CD14-positive monocyte (primary cell): Measurements from ENCODE around the gene HEXB. TPM values are rescaled to one million over a fixed set of nuclear protein-coding genes. Genes with fewer than 3 reads are reported as not detected.

Source experiments
- DNase-seq, 3 donors: peaks; one replicate each; pipeline ENCODE4 v3.0.0-alpha.2; 2011 to 2022
- H2AFZ ChIP-seq: 2 replicates; pipeline ENCODE4 v1.6.0; 2012; ENCODE audit warnings: mild to moderate bottlenecking, low read depth, low read length, inconsistent platforms; ENCODE audit not compliant: insufficient read depth, poor library complexity, severe bottlenecking
- H3K27ac ChIP-seq, 2 donors: 1 replicate in 1 of 2; 2 replicates in 1 of 2; pipeline ENCODE4 v1.5.1; 2012 to 2013; ENCODE audit warnings: low read length in 2 of 2, control low read depth in 1 of 2, inconsistent platforms in 1 of 2, low read depth in 1 of 2, mild to moderate bottlenecking in 1 of 2
- H3K27me3 ChIP-seq, 2 donors: one replicate each; pipeline versions ENCODE4 v1.6.0 to v1.6.1; 2011 to 2013; ENCODE audit warnings: low read length in 2 of 2; ENCODE audit not compliant: control insufficient read depth in 2 of 2, insufficient read depth in 2 of 2
- H3K36me3 ChIP-seq, 2 donors: replicated peaks in 1 of 2; 1 replicate in 1 of 2; 2 replicates in 1 of 2; pipeline versions ENCODE4 v1.5.1 to v1.6.1; 2012 to 2013; ENCODE audit warnings: low read length in 2 of 2, control low read depth in 1 of 2, inconsistent platforms in 1 of 2, mild to moderate bottlenecking in 1 of 2; ENCODE audit not compliant: insufficient read depth in 2 of 2, control insufficient read depth in 1 of 2
- H3K4me1 ChIP-seq, 2 donors: 1 replicate in 1 of 2; 2 replicates in 1 of 2; pipeline versions ENCODE4 v1.5.1 to v1.6.1; 2012 to 2013; ENCODE audit warnings: low read length in 2 of 2, control low read depth in 1 of 2, inconsistent platforms in 1 of 2, mild to moderate bottlenecking in 1 of 2, moderate library complexity in 1 of 2; ENCODE audit not compliant: insufficient read depth in 2 of 2, control insufficient read depth in 1 of 2
- H3K4me2 ChIP-seq: replicated peaks from 2 replicates; pipeline ENCODE3; 2012; ENCODE audit warnings: low read length, moderate library complexity, mild to moderate bottlenecking; ENCODE audit not compliant: poor library complexity, severe bottlenecking; ENCODE audit errors: extremely low read depth
- H3K4me3 ChIP-seq, 3 experiments: fragments of 200-600 bp in 1 of 3; sonication (generic) in 1 of 3; replicated peaks in 1 of 3; 1 replicate in 2 of 3; 2 replicates in 1 of 3; pipeline ENCODE4 v1.5.1; 2011 to 2013; ENCODE audit warnings: low read length in 3 of 3, mild to moderate bottlenecking in 3 of 3, control low read depth in 2 of 3, low read depth in 2 of 3, inconsistent platforms in 1 of 3, moderate library complexity in 1 of 3
- H3K79me2 ChIP-seq: 2 replicates; pipeline ENCODE4 v1.6.0; 2012; ENCODE audit warnings: mild to moderate bottlenecking, control low read depth, inconsistent platforms, low read length, moderate library complexity; ENCODE audit not compliant: insufficient read depth
- H3K9ac ChIP-seq: 2 replicates; pipeline ENCODE4 v1.6.0; 2017; ENCODE audit warnings: low read length, mild to moderate bottlenecking; ENCODE audit not compliant: insufficient read depth, poor library complexity, severe bottlenecking
- H3K9me3 ChIP-seq, 2 donors: replicated peaks in 1 of 2; 1 replicate in 1 of 2; 2 replicates in 1 of 2; pipeline versions ENCODE4 v1.5.1 to v1.6.1; 2012 to 2013; ENCODE audit warnings: low read length in 2 of 2, control low read depth in 1 of 2; ENCODE audit not compliant: control insufficient read depth in 1 of 2, insufficient read depth in 1 of 2
- H4K20me1 ChIP-seq: 2 replicates; pipeline ENCODE4 v1.6.0; 2012; ENCODE audit warnings: mild to moderate bottlenecking, low read length, control low read depth, moderate library complexity; ENCODE audit not compliant: insufficient read depth
- H3K27ac Mint-ChIP-seq, 7 donors: one replicate each; pipeline ENCODE4 v1.8.0; 2020; ENCODE audit warnings: mild to moderate bottlenecking in 7 of 7, mixed read lengths in 7 of 7, moderate library complexity in 6 of 7, inconsistent platforms in 2 of 7
- H3K27me3 Mint-ChIP-seq, 3 donors: one replicate each; pipeline ENCODE4 v1.8.0; 2021 to 2022; ENCODE audit warnings: low read depth in 3 of 3, mild to moderate bottlenecking in 3 of 3, mixed read lengths in 3 of 3, moderate library complexity in 3 of 3, inconsistent platforms in 1 of 3
- H3K36me3 Mint-ChIP-seq, 2 donors: one replicate each; pipeline ENCODE4 v1.8.0; 2020; ENCODE audit warnings: mixed read lengths in 2 of 2, inconsistent platforms in 1 of 2, mild to moderate bottlenecking in 1 of 2
- H3K4me1 Mint-ChIP-seq: one replicate; pipeline ENCODE4 v1.8.0; 2020; ENCODE audit warnings: mild to moderate bottlenecking, mixed read lengths
- H3K4me3 Mint-ChIP-seq, 2 donors: one replicate each; pipeline ENCODE4 v1.8.0; 2020; ENCODE audit warnings: mild to moderate bottlenecking in 2 of 2, mixed read lengths in 2 of 2, moderate library complexity in 1 of 2
- H3K9me3 Mint-ChIP-seq, 7 donors: one replicate each; pipeline ENCODE4 v1.8.0; 2020 to 2022; ENCODE audit warnings: mixed read lengths in 7 of 7, mild to moderate bottlenecking in 6 of 7, moderate library complexity in 6 of 7, inconsistent platforms in 2 of 7
- WGBS: methylation state at CpG from one replicate; pipeline ENCODE4 v1.1.5; 2013; ENCODE audit warnings: missing lambda C conversion rate; ENCODE audit not compliant: insufficient coverage; 5-methylcytosine and 5-hydroxymethylcytosine counted together
- intact Hi-C, 2 donors: fragments of 100-400 bp; cut with micrococcal nuclease; formaldehyde crosslinking; loops; one replicate each; pipeline versions ENCODE4 v1.15.0 to v1.15.1; 2023
- polyA plus RNA-seq, 3 donors: library from polyadenylated mRNA; depleted of rRNA in 1 of 3; unstranded in 2 of 3; stranded (reverse) in 1 of 3; fragments of 300-500 nt in 2 of 3; fragments of >200 nt in 1 of 3; fragmentation: Illumina TruSeq in 2 of 3; gene quantifications; 1 replicate in 2 of 3; 2 replicates in 1 of 3; pipeline ENCODE4 v1.2.3, GENCODE V29; 2012 to 2021
- TF ChIP-seq, protein P1 (sequence below): fragments of 200-600 bp; IDR thresholded peaks from one replicate; pipeline ENCODE4 v1.8.0; 2022; ENCODE audit warnings: antibody characterized with exemption, mild to moderate bottlenecking

Gene HEXB
- polyA plus RNA-seq, 3 donors, result 158 to 518 (median 470) TPM

DNA sequence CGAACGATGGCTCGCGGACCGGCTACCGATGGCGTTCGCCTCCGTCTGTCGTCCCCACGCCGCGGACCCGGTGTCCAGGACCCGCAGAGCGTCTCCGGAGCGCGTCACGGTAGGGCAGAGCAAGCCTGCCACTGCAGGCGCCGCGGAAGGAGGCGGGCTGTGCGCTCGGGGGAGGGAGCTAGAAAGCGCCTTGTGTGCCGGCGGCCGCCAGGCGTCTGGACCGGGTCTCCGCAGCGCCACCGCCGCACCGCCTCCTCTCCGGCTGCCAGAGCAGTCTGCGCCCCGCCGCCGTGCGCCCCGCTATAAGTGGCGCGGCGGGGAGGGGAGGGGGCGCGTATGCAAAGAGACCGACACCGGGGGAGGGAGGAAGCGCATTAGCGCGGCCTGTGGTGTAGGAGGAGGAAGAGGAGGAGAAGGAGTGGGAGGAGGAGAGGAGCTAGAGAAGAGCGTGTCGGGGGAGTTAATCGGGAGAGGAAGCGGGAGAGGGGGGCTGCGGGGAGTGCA is 44.5 kb upstream of the HEXB start, which contains the start of gene ENC1:
Gene ENC1 (minus strand): TSS at position 279 of the 504 bp plus-strand sequence. CDS start 4,243 bp downstream, outside the sequence.
- Mint-ChIP-seq H3K27me3 (peaks cover 0 to 3% (median 0%) of the 10 kb centered on the region in 3 donors), H3K27ac (peak within 1 kb of the TSS; percentile 93 to 98 (median 96)), H3K4me1 (peaks cover 74% of the 10 kb centered on the region), H3K9me3 (peaks cover 0 to 6% (median 0%) of the 10 kb centered on the region in 7 donors), H3K4me3 (peak within 1 kb of the TSS; percentile 98), H3K36me3 (peaks cover 10 to 18% of the 10 kb centered on the region in 2 donors)
- H3K4me1 ChIP-seq, result peaks cover 53 to 70% of the 10 kb centered on the region in 2 donors
- peaks cover 40% of the 10 kb centered on the region for H4K20me1 ChIP-seq
- peak within 1 kb of the TSS; percentile 95 for H3K4me2 ChIP-seq
- peak within 1 kb of the TSS; percentile 91 to 95 for H3K27ac ChIP-seq
- TF ChIP-seq, protein P1, sequence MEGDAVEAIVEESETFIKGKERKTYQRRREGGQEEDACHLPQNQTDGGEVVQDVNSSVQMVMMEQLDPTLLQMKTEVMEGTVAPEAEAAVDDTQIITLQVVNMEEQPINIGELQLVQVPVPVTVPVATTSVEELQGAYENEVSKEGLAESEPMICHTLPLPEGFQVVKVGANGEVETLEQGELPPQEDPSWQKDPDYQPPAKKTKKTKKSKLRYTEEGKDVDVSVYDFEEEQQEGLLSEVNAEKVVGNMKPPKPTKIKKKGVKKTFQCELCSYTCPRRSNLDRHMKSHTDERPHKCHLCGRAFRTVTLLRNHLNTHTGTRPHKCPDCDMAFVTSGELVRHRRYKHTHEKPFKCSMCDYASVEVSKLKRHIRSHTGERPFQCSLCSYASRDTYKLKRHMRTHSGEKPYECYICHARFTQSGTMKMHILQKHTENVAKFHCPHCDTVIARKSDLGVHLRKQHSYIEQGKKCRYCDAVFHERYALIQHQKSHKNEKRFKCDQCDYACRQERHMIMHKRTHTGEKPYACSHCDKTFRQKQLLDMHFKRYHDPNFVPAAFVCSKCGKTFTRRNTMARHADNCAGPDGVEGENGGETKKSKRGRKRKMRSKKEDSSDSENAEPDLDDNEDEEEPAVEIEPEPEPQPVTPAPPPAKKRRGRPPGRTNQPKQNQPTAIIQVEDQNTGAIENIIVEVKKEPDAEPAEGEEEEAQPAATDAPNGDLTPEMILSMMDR, result peak; percentile 38
- under 1% methylated on average over 59 of the region's 59 CpGs for WGBS
- H3K9me3 ChIP-seq, result no peaks in the 10 kb centered on the region
- H2AFZ ChIP-seq, result peak within 1 kb of the TSS; percentile 95
- peaks cover 7 to 8% of the 10 kb centered on the region in 2 donors for H3K36me3 ChIP-seq
- intact Hi-C loops, result loop anchor here in 1 of 2 donors (5.0 to 10.0 kb wide), 2 partner anchors 208 to 366 kb away; no protein-coding TSS in a partner anchor
- H3K4me3 ChIP-seq, result peak within 1 kb of the TSS; percentile 76 to 86 (median 85)
- H3K27me3 ChIP-seq, result no peaks in the 10 kb centered on the region
- peak within 1 kb of the TSS; percentile 83 for H3K9ac ChIP-seq
- H3K79me2 ChIP-seq, result peaks cover 44% of the 10 kb centered on the region
- peak; percentile 81 to 83 (median 82) for DNase-seq

DNA sequence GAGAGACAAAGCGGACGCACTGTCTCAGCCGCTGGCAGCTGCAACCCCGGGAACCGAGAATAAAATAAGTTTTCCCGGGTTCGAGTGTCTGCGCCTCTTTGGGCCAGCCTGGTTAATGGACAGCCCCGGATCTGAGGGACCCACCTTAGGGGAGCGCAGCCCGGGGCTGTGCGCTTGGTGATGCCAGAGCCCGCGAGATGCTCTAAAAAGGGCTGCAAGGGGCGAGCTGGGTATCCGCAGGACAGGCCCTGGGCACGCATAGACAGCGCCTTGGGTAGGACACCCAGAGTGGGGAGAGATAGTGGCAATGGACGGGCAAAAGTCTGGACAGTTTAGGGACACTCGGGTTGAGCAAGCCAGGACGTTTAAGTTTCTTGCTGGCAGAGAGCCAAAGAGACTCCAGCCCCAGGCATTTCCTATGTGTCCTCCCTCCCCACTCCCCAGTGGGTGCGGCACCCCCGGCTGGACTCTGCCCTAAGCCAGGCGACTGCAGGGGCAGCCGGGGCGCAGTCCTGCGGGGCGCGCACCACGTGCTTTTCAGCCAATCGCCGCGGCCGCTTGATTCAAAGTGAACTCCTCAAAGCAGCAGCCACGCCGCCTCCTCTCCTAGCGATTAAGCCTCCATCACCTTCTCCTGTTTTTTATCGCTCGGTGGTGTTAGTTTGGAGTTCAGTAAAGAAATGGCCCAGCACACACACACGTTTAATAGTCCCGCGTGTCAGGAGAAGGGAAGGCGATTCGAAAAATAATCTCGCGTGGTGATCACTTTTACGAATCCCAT is 43.9 kb upstream of the HEXB start:
- DNase-seq, result peak; percentile 55 to 70 (median 68)
- Histone ChIP-seq H3K9me3 (no peaks in the 10 kb centered on the region), H3K4me1 (peaks cover 53 to 70% of the 10 kb centered on the region in 2 donors), H3K4me3 (peak overlapping the region; percentile 76 to 86 (median 85)), H3K9ac (peak overlapping the region; percentile 83), H3K27ac (peak overlapping the region; percentile 91 to 95), H3K36me3 (peaks cover under 1 to 1% of the 10 kb centered on the region in 2 donors), H3K27me3 (no peaks in the 10 kb centered on the region), H2AFZ (peak overlapping the region; percentile 95), H4K20me1 (peaks cover 35% of the 10 kb centered on the region), H3K4me2 (peak overlapping the region; percentile 95), H3K79me2 (peaks cover 37% of the 10 kb centered on the region)
- Mint-ChIP-seq H3K27ac (peak overlapping the region; percentile 93 to 98 (median 96)), H3K9me3 (peaks cover 0 to 6% (median 0%) of the 10 kb centered on the region in 7 donors), H3K4me1 (peaks cover 74% of the 10 kb centered on the region), H3K4me3 (peak overlapping the region; percentile 98), H3K27me3 (peaks cover 0 to 3% (median 0%) of the 10 kb centered on the region in 3 donors), H3K36me3 (peaks cover 4 to 11% of the 10 kb centered on the region in 2 donors)
- TF ChIP-seq, protein P1, result no peak
- intact Hi-C loops, result loop anchor here in 1 of 2 donors (1.0 to 10.0 kb wide), 3 partner anchors 10 to 366 kb away; no protein-coding TSS in a partner anchor
- under 1% methylated on average over 23 of the region's 47 CpGs for WGBS
